Fibroblast of skin of left biceps (primary cell): Measurements from ENCODE around the gene NPS.

Source experiments
- DNase-seq, 2 experiments: peaks; one replicate each; pipeline ENCODE4 v3.0.0-alpha.2; 2013; ENCODE audit warnings: low read depth in 2 of 2

The NPS gene

DNA sequence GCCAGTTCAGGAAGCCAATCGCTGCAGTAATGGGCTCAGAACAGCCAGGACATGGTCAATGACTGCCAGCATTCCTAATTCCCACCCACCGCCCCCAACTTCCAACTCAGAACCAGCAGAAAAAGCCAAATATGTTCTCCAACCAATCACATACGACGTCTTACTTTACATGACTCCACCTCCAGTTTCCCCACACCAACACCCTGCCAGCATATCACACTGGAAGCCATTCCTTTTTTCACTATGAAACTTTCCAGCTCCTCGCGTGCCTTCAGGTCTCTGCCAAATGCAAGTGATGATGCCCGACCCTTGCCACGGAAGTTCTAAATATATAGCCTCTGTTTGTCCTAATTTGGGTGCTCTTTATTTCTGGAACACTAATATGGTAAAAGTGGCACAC, 12.5 kb downstream of the NPS start:
- no peak for DNase-seq

- no peak for DNase-seq
Observed at GRCh38 chr10:127563718-127564553, 14.8 kb downstream of the NPS start.

- no peak for DNase-seq
Observed at GRCh38 chr10:127564644-127565043, 15.5 kb downstream of the NPS start.

DNA sequence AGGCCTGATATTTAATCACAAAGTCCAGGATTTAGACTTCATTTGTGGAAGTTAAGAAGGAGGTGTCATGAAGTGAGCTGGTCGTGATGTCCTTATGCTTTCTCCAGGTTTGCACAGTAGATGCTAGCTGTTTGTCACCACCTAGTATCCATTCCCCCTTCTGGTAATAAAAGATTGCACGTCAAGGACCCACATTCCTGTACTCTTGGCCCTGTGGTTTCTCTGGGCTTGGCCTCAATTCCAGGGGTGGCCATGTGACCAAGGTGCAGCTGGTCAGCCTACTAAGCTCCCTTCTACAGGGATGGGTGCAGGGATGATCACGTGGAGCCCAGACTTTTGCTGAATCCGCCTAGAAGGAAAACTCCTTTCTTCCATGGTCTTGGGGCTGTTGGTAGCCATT, 16.5 kb downstream of the NPS start:
- no peak for DNase-seq

GRCh38 chr10:127569210-127569609, 20.1 kb downstream of the NPS start:
- DNase-seq, result no peak

- DNase-seq, result no peak
Observed at GRCh38 chr10:127570036-127570435, 20.9 kb downstream of the NPS start.

DNA sequence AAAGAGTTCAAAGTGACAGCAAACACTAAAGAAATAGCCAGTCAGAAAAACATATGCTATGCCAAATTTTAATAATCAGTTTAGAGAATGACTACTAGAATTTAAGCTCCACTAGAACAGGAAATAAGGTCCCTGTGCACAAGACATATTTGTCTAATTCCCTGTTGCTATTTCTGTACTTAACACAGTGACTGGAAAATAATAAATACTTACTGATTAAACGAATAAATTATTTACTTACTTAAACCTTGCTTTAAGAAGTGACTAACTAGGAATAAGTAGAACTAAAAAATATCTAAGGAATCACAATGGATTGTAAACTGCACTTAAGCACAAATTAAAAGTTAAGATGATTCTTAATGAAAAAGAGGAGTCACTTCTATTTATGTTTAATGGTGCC, 22.3 kb downstream of the NPS start:
- no peak for DNase-seq

- DNase-seq, result no peak
Observed at GRCh38 chr10:127576051-127576450, 26.9 kb downstream of the NPS start.

DNA sequence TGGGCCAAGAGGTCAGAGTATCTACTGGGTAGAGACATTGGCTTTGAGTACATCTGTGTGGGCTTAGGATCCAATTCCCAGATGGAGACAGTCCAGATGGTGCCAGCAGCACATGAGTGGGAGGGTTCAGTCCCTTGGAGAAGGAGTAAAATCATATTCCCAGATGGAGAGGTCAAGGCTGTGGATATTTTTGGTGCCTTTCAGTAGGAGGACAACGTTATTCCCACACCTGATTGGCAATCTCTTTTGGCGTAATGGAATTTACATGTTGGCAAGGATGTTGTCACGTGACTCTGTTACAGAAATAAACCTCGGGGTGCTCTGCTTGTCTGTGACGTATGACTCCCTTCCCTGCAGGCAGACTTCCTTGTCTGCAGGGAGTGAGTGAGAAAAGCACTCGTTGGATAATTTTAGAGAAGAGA, 27.6 kb downstream of the NPS start:
- no peak for DNase-seq

DNA sequence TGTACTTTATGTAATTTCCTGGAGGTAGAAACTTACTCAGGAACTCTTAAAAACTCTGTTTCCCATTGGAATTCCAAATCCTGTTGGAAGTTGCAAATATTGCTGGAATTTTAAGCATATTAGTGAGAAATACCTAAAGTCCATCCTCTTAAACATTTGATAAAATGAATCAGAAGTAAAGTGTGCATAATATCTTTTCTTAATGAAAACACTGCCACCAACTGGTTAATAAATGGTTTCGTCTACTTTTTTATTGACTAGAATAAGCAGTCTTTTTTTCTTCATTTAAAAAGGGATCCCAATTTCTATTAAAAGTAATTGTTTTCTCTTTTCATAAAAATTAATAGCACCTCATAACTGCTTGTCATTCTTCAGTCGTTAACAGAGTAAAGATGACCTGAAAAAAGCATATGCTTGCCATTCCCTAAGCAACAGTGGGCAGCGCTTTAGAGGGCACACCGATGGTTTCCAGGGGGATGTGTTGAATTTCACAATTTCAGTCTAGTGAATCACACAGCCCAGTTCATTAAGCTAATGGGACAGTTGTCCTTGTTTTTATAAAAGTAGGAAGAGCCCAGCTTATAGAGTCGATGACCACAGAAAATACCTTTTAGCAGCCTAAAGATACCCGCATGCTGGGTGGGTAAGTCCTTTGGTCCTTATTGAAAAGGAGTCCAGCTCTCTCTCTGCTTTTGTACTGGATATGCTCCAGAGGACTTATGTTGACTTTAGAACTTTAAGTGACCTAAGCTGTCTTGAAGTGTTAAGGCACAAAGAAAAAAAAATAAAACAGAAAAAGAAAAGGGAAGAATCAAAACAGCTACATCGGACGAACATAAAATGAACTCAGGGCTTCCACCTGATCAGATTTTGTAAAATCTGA, 28.5 kb downstream of the NPS start:
- peak in 1 of 2 experiments; percentile 7 for DNase-seq

- no peak for DNase-seq
Observed at GRCh38 chr10:127578259-127578960, 29.3 kb downstream of the NPS start.

- DNase-seq, result no peak
Observed at GRCh38 chr10:127578961-127579305, 29.8 kb downstream of the NPS start.

GRCh38 chr10:127579640-127580039, 30.5 kb downstream of the NPS start:
- no peak for DNase-seq

DNA sequence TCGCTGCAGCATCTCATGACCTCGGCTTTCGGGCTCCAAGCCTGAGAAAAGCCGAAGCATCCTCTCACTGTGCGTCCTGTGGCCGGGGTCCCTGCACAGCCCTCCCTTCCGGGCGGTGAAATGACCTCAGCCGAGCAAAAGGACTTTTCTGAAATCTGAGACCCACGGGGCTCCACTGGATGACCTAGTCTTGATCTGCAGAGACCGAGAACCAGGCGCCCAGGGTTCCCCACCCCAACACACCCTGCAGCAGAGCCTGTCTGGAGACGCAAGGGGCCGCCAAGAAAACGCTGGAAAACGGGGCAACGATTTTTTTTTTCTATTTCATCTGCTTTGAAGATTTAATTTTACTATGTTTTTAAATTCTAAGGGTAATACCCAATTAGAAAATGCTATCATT, 31.7 kb downstream of the NPS start:
- DNase-seq, result no peak

- no peak for DNase-seq
Observed at GRCh38 chr10:127585519-127586023, 36.5 kb downstream of the NPS start.

DNA sequence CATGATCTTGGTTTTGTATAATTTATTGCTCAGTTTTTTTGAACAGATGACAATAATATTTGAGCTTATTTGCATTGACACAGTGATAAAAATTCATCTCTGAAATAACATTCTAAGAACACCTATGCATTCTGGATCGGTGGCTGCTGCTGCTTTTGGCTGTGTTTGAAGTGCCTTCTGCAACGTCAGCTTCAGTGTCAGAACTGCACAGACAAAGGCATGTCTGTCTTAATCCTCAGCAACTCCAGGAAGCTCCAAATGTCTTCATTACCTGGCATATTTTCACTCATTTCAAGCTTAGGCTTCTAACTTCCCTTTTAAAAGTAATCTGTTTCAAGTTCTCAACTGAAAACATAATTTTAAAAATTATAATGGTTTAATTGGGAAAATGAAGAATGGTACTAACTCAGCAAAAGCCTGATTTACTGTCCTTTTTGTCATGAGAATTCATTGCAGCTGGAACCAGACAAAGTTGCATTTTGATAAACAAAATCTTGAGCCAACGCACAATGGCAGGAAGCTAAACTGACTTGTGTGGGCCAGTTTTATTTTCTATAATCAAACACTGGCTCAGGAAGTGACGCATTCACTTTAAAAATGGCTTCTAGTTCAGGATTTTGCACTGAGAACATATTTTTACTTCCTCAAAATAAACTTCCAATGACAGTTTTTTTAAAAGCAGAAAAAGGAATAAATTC, 38.7 kb downstream of the NPS start:
- no peak for DNase-seq

- DNase-seq, result no peak
Observed at GRCh38 chr10:127592586-127592985, 43.5 kb downstream of the NPS start.

- DNase-seq, result no peak
Observed at GRCh38 chr10:127600479-127600878, 51.4 kb downstream of the NPS start.
